Central memory CD8-positive, alpha-beta T cell (primary cell): ENCODE measurements around the gene ITGA11.

Experiments
- ATAC-seq: fragments of 150-1000 bp; cut with Tn5 transposase; replicated peaks from 2 replicates; pipeline ENCODE4 v1.10.0; 2022; ENCODE audit warnings: mild to moderate bottlenecking, moderate FRiP score, moderate number of reproducible peaks; ENCODE audit not compliant: poor library complexity, severe bottlenecking; ENCODE audit errors: extremely low read depth
- DNase-seq, 2 donors: peaks; one replicate each; pipeline ENCODE4 v3.0.0; 2021; ENCODE audit warnings: low spot score in 2 of 2
- H3K27ac Mint-ChIP-seq: one replicate; pipeline ENCODE4 v1.8.0; 2022; ENCODE audit warnings: low read depth, mild to moderate bottlenecking, moderate library complexity, mixed read lengths
- H3K27me3 Mint-ChIP-seq: one replicate; pipeline ENCODE4 v1.8.0; 2022; ENCODE audit warnings: mixed read lengths
- H3K36me3 Mint-ChIP-seq: one replicate; pipeline ENCODE4 v1.8.0; 2022; ENCODE audit warnings: mild to moderate bottlenecking, moderate library complexity, mixed read lengths; ENCODE audit not compliant: insufficient read depth
- H3K4me1 Mint-ChIP-seq: one replicate; pipeline ENCODE4 v1.8.0; 2022; ENCODE audit warnings: mixed read lengths
- H3K4me3 Mint-ChIP-seq: one replicate; pipeline ENCODE4 v1.8.0; 2022; ENCODE audit warnings: mild to moderate bottlenecking, moderate library complexity, mixed read lengths
- H3K9me3 Mint-ChIP-seq: one replicate; pipeline ENCODE4 v1.8.0; 2022; ENCODE audit warnings: mixed read lengths

ITGA11 gene

DNA sequence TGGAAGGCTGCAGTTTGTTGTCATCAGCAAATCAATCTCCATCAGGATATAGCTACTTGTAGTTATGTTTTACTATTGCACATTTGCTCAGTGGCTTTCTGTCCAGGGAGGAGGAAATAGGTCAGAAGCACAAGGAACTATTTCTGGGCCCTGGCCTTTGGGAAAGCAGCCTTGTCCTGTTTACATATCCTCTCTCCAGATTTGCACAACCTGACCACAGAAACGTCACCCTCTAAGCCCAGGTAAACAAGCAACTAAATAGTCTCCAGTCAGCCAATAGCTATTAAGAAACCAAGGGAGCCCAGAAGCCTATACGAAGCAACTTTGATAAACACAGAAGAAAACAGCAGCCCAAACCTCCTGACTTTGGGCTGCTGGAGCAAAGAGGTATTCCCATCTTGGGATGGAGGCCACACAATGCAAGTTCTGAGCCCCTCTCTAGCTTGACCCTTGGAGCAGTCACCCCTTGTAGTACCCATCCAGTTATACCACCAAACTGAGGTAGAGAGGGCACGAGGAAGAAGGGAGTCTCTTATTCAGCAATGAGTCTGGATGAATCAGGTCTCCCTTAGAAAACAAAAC, 156.7 kb downstream of the ITGA11 start:
- Mint-ChIP-seq H3K27me3 (no peaks in the 10 kb centered on the region), H3K4me3 (no peak overlapping the region), H3K4me1 (peaks cover 31% of the 10 kb centered on the region), H3K36me3 (peaks cover 17% of the 10 kb centered on the region), H3K9me3 (no peaks in the 10 kb centered on the region), H3K27ac (no peak overlapping the region)
- ATAC-seq: no peak
- no peak for DNase-seq

DNA sequence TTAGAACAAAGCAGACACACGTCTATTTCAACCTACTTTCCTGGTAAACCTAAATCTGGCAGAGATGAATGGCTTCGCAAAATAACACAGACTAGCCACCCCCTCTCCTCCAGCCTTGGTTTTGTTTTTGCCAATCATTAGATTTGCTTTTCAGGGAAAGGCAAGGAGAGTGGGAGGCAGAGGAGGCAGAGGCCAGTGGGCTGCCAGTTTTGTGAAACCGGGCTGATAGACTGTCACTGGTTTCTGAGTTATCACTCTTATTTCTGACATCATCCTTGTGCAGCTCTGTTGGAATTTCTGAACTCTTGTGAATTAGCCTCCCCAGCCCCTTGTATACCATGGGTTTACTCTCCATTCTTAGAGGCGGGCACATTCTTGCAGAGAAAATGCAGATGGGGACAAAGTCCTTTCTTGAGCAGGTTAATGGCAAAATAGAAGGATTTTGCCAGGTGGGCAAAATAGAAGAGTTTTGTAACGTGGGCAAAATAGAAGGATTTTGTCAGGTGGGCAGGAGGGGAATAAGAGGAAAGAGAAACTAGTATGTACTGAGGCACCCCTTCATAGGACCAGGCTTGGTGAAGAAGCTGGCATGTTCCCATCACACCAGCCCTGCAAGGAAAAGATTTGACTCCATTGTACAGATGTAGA, 157.6 kb downstream of the ITGA11 start:
- DNase-seq (no peak), ATAC-seq (no peak)
- Mint-ChIP-seq H3K4me3 (no peak overlapping the region), H3K4me1 (peaks cover 21% of the 10 kb centered on the region), H3K36me3 (peaks cover 17% of the 10 kb centered on the region), H3K9me3 (no peaks in the 10 kb centered on the region), H3K27ac (no peak overlapping the region), H3K27me3 (no peaks in the 10 kb centered on the region)

DNA sequence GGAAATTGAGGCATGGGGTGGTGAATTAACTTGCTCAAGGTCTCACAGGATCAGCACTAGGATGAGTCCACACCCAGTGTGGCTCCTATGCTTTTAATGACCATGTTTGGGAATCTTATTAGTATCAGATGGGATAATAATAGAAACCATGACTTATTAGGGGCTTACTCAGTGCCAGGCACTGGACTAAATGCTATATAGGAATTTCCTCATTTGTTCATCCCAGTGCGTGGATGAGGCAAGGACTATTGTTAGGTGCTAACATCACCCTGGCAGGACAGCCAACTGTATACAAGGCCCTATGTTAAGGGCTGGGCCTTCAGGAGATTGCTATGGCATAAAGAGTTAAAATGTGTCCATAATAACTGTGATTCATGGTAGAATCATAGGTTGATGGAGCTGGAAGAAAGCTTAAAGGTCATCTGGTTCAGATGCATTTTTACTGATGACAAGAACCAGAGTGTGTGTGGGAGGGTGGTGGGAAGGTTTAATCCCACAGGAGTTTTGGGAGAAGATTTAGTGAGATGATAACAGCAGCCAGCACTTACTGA, 159.2 kb downstream of the ITGA11 start:
- no peak overlapping the region for H3K4me3 Mint-ChIP-seq
- H3K27ac Mint-ChIP-seq: no peak overlapping the region
- peaks cover 12% of the 10 kb centered on the region for H3K4me1 Mint-ChIP-seq
- peaks cover 10% of the 10 kb centered on the region for H3K27me3 Mint-ChIP-seq
- DNase-seq (no peak), ATAC-seq (no peak)
- peaks cover 9% of the 10 kb centered on the region for H3K36me3 Mint-ChIP-seq
- H3K9me3 Mint-ChIP-seq: no peaks in the 10 kb centered on the region

DNA sequence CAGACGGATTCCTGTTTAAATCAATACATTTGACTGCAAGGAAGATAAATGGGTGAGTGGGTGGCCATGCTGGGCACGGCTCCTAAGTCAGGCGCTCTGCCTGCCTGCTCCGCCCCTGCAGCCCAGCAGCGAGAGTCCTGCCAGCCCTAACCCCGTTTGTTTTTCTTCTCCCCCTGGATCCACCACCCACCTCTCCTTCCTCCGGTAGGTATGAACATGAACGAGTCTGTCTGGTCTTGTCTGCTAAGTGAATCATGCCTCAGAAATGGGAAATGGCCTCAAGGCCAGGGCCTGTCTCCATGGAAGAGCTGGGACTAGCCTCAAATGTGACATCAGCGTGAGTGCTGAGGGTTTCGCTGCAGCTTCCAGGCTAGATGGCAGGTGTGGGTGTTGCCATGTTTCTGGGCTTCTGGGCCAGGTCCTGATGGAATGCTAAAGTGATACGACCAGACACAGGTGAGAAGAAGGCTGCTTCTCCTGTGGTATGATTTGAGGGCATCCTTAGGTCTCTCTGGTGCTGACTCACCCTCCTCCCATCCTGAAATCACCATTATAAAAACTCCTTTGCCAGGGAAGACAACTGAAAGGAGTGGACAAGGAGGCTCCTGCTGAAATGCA, 160.0 kb downstream of the ITGA11 start:
- no peak overlapping the region for H3K27ac Mint-ChIP-seq
- H3K27me3 Mint-ChIP-seq: peaks cover 18% of the 10 kb centered on the region
- no peak overlapping the region for H3K4me3 Mint-ChIP-seq
- no peak for ATAC-seq
- peaks cover 2% of the 10 kb centered on the region for H3K36me3 Mint-ChIP-seq
- H3K4me1 Mint-ChIP-seq: peaks cover 6% of the 10 kb centered on the region
- H3K9me3 Mint-ChIP-seq: no peaks in the 10 kb centered on the region
- no peak for DNase-seq

DNA sequence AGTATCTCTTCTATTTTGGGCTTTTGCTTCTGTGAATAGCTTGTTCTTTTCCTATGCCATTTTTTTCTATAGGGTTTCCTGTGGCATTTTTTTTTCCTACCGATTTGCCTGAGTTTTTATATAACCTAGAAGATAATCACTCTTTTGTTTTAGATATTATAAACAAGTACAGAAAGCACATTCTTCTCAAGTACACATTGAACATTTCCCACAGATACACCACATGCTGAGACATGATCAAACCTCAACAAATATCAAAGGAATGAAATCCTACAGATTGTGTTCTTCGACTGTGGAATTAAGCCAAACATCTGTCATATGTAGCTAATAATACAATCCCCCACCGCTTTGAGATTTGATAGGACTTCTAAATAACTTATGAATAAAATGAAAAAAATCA, 163.6 kb downstream of the ITGA11 start:
- DNase-seq (no peak), ATAC-seq (no peak)
- Mint-ChIP-seq H3K4me3 (no peak overlapping the region), H3K36me3 (no peaks in the 10 kb centered on the region), H3K9me3 (no peaks in the 10 kb centered on the region), H3K27ac (no peak overlapping the region), H3K4me1 (no peaks in the 10 kb centered on the region), H3K27me3 (peaks cover 53% of the 10 kb centered on the region)

DNA sequence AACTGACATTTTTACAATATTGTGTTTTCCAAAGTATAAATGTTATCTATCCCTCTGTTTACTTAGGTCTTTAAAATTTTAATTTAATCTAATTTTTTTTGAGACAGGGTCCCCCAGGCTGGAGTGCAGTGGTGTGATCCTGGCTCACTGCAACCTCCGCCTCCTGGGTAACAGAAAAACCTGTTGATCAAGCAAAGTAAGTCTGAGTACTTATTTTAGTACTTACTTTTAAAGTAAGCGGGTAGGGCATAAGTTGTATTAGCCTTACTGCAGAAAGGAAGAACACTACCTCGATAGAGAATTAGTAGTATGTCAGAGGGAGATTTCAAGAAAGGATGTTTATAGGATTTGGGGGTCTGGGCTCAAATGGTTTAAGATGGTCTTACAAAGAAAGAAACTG, 166.3 kb downstream of the ITGA11 start:
- Mint-ChIP-seq H3K9me3 (no peaks in the 10 kb centered on the region), H3K27ac (no peak overlapping the region), H3K27me3 (peaks cover 63% of the 10 kb centered on the region), H3K36me3 (no peaks in the 10 kb centered on the region), H3K4me3 (no peak overlapping the region), H3K4me1 (no peaks in the 10 kb centered on the region)
- DNase-seq: no peak
- ATAC-seq: no peak

DNA sequence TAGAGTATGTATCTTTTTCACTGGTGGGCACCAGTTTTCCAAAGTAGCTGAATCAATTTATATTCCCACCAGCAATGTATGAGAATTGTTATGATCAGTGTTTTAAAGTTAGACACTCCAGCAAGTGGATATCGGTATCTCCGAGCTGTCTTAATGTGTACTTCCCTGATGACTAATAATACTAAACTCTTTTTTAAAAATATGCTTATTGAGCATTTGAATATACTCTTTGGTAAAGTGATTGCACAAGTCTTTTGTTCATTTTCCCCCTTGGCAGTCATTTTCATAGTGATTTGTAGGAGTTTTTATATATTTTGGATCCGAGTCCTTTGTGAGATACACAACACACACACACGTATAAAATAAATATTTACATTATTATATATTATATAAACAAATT, 166.9 kb downstream of the ITGA11 start:
- Mint-ChIP-seq H3K4me1 (no peaks in the 10 kb centered on the region), H3K9me3 (no peaks in the 10 kb centered on the region), H3K4me3 (no peak overlapping the region), H3K27ac (no peak overlapping the region), H3K36me3 (no peaks in the 10 kb centered on the region), H3K27me3 (peaks cover 63% of the 10 kb centered on the region)
- ATAC-seq (no peak), DNase-seq (no peak)

DNA sequence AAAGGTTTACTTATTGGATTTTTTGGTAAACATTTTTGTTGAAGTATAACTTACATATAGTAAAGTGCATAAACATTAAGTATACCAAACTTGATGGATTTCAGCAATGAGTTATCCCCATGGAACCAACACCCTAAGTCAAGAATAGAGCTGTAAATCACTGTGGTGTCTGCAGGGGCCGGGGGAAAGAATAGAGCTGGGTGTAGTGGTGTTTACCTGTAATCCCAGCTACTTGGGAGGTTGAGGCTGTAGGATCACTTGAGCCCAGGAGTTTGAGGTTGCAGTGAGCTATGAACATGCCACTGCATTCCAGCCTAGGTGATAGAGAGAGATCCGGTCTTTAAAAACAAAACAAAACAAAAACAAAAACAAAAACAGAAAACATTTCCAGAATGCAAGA, 167.7 kb downstream of the ITGA11 start:
- no peak for DNase-seq
- Mint-ChIP-seq H3K27me3 (peaks cover 63% of the 10 kb centered on the region), H3K9me3 (no peaks in the 10 kb centered on the region), H3K27ac (no peak overlapping the region), H3K36me3 (no peaks in the 10 kb centered on the region), H3K4me3 (no peak overlapping the region), H3K4me1 (no peaks in the 10 kb centered on the region)
- ATAC-seq: no peak

DNA sequence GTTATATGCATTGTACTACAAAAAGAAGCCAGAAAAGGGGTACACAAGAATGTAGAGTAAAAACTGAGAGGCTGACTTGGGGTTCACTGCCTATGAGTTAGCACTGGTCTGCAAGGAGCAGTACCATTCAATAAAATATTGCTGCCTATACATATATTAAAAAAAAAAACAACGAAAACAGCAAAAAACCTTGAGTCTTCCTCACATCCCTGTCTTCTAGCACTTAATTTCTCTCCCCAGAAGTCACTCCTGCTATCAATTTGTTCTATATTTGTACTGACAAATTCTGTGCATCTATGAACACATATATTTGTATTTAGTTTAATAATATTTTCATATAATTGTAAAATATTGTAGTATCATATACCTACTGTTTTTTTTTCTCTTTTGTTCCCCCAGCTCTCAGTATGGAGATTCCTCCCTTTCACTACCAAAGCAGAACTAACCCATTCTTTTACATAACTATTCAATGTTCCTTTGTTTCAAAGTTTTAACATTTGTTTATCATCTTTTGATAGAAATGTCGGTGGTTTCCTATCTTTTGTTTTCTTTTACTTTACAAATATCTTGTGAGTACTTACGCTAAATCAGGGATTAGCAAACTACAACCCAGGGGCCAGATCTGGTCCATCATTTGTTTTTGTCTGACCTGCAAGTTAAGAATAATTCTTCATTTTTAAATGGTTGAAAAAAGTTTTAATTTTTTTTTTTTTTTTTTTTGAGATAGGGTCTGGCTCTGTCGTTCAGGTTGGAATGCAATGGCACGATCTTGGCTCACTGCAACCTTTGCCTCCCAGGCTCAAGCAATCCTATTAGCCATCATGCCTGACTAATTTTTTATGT, 169.2 kb downstream of the ITGA11 start:
- ATAC-seq (no peak), DNase-seq (no peak)
- Mint-ChIP-seq H3K36me3 (no peaks in the 10 kb centered on the region), H3K4me3 (no peak overlapping the region), H3K27me3 (peaks cover 53% of the 10 kb centered on the region), H3K4me1 (no peaks in the 10 kb centered on the region), H3K9me3 (no peaks in the 10 kb centered on the region), H3K27ac (no peak overlapping the region)

DNA sequence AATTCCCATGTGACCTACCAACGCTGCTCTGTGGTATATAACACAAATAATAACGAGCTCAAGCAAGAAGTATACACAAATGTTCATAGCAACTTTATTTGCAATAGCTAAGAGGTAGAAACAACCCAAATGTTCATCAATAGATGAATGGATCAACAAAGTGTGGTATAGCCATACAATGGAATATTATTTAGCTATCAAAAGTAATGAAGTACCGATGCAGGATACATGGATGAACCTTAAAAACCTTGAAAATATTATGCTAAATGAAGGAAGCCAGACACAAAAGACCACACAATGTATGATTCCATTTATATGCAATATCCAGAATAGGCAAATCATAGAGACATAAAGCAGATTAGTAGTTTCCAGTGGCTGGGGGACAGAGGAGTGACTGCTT, 170.0 kb downstream of the ITGA11 start:
- ATAC-seq (no peak), DNase-seq (no peak)
- H3K27ac Mint-ChIP-seq: no peak overlapping the region
- peaks cover 45% of the 10 kb centered on the region for H3K27me3 Mint-ChIP-seq
- no peaks in the 10 kb centered on the region for H3K9me3 Mint-ChIP-seq
- H3K36me3 Mint-ChIP-seq: no peaks in the 10 kb centered on the region
- H3K4me3 Mint-ChIP-seq: no peak overlapping the region
- no peaks in the 10 kb centered on the region for H3K4me1 Mint-ChIP-seq

DNA sequence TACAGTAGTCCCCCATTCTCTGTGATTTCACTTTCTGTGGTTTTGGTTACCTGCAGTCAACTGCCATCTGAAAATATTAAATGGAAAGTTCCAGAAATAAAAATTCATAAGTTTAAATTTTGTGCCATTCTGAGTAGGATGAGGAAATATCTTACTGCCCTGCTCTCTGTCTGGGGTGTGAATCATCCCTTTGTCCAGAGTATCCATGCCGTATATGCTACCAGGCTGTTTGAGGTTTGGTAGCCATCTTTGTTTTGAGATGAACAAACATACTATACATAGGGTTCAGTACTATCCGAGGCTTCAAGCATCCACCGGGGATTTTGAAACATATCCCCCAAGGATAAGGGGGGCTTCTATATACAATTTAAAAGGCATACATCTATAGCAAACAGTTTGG, 170.7 kb downstream of the ITGA11 start:
- H3K27me3 Mint-ChIP-seq: peaks cover 38% of the 10 kb centered on the region
- no peak overlapping the region for H3K27ac Mint-ChIP-seq
- no peaks in the 10 kb centered on the region for H3K9me3 Mint-ChIP-seq
- no peaks in the 10 kb centered on the region for H3K4me1 Mint-ChIP-seq
- no peaks in the 10 kb centered on the region for H3K36me3 Mint-ChIP-seq
- ATAC-seq (no peak), DNase-seq (no peak)
- H3K4me3 Mint-ChIP-seq: no peak overlapping the region

DNA sequence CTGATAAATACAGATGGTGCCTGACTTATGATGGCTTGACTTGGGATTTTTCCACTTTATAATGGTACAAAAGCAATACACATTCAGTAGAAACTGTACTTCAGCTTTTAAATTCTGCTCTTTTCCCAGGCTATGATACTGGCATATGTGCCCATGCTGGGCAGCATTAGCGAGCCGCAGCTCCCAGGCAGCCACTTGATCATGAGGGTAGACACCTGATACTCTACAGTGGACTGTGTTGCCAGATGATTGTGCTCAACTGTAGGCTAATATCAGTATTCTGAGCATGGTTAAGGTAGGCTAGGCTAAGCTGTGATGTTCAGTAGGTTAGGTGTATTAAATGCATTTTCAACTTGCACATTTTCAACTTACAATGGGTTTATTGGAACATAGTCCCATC, 172.1 kb downstream of the ITGA11 start:
- ATAC-seq (no peak), DNase-seq (no peak)
- H3K4me1 Mint-ChIP-seq: no peaks in the 10 kb centered on the region
- peaks cover 31% of the 10 kb centered on the region for H3K27me3 Mint-ChIP-seq
- no peak overlapping the region for H3K27ac Mint-ChIP-seq
- H3K9me3 Mint-ChIP-seq: no peaks in the 10 kb centered on the region
- H3K4me3 Mint-ChIP-seq: no peak overlapping the region
- no peaks in the 10 kb centered on the region for H3K36me3 Mint-ChIP-seq
